Fibroblast of skin of scalp (primary cell): ENCODE results near the gene EFCAB12.
"Not testable (repeated sequence)": the region's sequence is repeated elsewhere in the genome, so short reads cannot be mapped to it uniquely, and the experiment has no call there.

Experiments
- DNase-seq: peaks from one replicate; pipeline ENCODE4 v3.0.0-alpha.2; 2013

EFCAB12 gene

GRCh38 chr3:129418041-129418973 is 10.1 kb downstream of the EFCAB12 start:
- no peak for DNase-seq

- no peak for DNase-seq
Measured at GRCh38 chr3:129417326-129417725, 11.1 kb downstream of the EFCAB12 start.

DNA sequence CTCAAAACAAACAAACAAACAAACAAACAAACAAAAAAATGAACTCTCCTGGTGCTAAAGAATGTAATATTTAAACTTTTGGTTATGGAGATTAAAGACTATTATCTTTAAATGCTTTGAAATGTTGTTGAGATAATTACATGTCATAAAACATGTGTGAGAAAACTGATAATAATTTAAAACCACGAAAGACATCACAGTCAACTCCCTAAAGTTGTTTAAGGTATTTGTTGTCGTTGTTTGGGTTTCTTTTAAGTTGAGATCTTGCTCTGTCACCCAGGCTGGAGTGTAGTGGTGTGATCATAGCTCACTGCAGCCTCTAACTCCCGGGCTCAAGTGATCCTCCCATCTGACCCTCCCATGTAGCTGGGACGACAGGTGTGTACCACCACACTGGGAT is 12.0 kb downstream of the EFCAB12 start:
- DNase-seq = no peak

GRCh38 chr3:129415830-129416229 is 12.6 kb downstream of the EFCAB12 start:
- no peak for DNase-seq

DNA sequence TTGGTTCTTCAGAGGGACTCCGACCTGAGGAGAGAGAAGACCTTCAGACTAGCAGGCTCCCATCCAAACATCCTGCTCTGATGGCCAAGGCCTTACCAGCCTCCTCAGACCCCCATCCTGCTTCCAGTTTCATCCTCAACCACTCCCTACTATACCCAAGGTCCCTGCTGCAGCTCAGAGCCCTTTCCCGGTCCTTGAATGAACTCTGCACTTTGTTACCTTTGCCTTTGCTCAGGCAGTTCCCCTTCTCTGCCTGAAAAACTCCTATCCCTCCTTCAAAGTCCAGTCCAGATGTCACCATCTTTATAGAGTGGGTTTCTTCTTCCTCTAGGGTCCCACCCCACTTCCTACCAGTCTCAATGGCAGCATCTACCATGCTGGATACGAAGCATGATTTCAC is 13.1 kb downstream of the EFCAB12 start:
- DNase-seq = no peak

- DNase-seq = peak; percentile 33
Measured at GRCh38 chr3:129413687-129414506, 14.5 kb downstream of the EFCAB12 start.

DNA sequence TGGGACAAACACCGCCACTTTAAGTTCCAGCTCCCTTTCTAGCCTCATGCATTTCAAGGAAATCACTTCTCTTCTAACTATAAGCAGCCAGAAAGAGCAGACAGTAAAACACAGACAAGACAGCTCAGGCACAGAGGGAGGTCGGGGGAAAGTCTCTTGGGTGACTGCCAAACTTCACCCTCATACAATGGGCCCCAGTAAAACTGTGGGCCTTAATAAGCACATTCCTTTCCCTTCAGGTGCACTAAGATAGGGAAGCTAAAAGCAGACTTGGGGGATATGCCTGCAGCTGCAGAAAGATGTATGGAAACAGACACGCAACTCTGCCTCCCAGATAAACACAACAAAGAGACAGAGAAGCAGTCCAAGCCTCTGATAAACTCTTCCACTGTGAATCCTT is 15.2 kb downstream of the EFCAB12 start:
- DNase-seq = not testable (repeated sequence)

GRCh38 chr3:129412542-129413198 is 15.8 kb downstream of the EFCAB12 start:
- DNase-seq = no peak

DNA sequence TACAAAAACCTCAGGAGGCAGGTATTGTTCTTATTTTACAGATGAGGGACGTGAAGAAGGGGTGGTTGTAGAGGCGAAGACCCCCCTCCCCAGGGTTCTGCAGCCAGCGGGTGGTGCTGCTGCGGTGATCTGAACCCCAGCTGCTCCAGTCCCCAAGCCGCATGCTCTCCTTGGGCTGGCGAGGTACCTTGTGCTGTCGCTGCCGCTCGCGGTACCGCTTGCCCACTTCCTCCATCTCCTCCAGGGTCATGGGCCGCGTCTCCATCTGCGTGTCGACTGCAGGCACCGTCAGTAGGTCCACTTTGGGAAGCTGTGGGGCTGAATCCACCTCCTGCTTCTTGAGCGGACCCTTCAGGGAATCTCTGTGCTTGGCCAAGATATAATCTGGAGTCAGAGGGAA is 17.5 kb downstream of the EFCAB12 start:
- DNase-seq = no peak

DNA sequence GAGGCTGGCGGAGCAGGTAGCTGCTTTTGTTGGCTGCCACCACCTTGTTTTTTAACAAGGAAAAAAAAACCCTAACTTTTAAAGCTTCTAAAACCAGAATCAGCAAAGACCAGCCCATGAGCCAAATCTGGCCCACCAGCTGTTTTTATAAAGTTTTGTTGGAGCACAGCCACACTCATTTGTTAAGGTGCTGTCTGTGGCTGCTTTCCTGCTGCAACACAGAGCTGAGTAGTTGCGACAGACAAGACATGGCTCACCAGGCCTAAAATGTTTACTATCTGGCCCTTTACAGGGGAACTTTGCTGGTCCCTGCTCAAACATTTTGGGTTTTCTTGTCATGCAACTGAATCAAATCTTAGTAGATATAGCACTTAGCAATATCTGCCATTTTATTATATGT is 18.9 kb downstream of the EFCAB12 start:
- no peak for DNase-seq

GRCh38 chr3:129404610-129405009 is 23.8 kb downstream of the EFCAB12 start:
- DNase-seq = no peak

GRCh38 chr3:129404130-129404529 is 24.3 kb downstream of the EFCAB12 start:
- DNase-seq = no peak

GRCh38 chr3:129403450-129403849 is 25.0 kb downstream of the EFCAB12 start:
- no peak for DNase-seq

GRCh38 chr3:129402616-129403015 is 25.8 kb downstream of the EFCAB12 start:
- DNase-seq = no peak

GRCh38 chr3:129402210-129402609 is 26.2 kb downstream of the EFCAB12 start:
- no peak for DNase-seq

DNA sequence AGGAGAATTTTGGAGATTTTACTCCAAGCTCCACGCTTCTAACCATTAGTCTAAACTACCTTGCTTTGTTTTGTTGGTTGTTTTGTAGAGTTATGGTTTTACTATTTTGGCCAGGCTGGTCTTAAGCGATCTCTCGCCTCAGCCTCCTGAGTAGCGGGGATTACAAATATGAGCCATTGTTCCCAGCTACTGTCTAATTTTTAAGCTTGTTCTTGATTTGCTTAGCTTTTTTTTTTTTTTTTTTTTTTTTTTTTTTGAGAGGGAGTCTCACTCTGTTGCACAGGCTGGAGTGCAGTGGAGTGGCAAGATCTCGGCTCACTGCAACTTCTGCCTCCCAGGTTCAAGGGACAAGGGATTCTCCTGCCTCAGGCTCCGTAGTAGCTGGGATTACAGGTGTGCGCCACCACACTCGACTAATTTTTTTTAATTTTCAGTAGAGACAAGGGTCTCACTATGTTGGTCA is 28.5 kb downstream of the EFCAB12 start:
- peak; percentile 15 for DNase-seq

- DNase-seq = peak; percentile 97
Measured at GRCh38 chr3:129399145-129399894, 29.1 kb downstream of the EFCAB12 start.

GRCh38 chr3:129398803-129399144 is 29.7 kb downstream of the EFCAB12 start:
- DNase-seq = peak; percentile 12

DNA sequence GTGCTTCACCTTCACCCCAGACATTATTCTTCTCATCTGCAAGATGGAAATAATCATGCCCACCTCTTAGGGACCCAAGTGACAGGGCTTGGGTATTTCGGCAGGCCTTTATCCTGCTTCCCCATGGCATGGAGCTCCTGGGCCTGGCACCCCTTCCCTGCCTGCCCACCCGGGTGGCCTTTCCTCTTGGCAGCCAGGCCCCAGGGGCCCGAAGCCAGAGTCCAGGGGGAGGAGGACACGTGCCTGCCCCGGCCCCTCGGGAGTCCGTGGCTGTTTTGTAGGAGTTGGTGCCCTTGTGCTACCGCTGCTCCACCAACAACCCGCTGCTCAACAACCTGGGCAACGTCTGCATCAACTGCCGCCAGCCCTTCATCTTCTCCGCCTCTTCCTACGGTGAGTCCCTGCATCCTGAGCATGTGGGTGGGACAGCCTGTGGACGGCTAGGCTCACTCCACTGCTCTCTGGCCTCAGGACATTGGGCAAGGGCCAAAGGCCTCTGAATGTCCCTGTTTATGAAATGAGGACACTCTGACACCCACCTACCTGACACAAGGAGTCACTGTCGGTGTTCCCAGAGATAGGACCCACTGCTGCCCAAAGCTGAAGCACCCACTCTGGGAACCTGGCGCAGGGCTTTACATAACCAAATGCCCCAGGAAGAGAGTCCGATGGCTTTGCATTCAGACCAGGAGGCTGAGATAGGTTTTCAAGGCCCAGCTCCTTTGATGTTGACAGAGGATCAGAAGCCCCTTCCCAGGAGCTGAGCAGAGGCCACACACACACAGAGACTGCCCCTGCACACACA is 34.5 kb downstream of the EFCAB12 start:
- DNase-seq = not testable (repeated sequence)

DNA sequence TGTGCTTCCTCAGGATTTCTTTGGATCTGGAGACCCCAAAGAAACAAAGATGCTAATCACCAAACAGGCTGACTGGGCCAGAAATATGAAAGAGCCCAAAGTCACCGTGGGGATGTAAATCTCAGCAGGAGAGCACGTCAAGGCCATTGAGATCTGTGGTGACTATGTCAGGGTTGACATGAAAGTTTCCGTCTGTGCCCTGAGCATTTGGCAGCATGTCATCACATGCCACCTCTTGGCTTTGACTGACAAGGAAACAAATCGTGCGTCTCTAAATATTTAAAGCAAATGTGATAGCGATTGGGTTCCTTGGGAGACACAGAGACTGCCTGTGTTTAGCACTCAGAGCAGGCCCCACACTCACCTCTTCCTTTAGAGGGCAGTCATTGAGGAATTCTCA is 35.2 kb downstream of the EFCAB12 start:
- no peak for DNase-seq
